Mesenchymal stem cell (in vitro differentiated cells and primary cell): ENCODE data around the gene NIF3L1.

Experiments used
- DNase-seq: peaks from one replicate; pipeline ENCODE4 v3.0.0-alpha.2; 2013
- H2AFZ ChIP-seq: one replicate; pipeline ENCODE4 v1.6.1; 2013; ENCODE audit warnings: low read depth, mild to moderate bottlenecking, control low read depth, inconsistent platforms, low read length, moderate library complexity
- H2AK5ac ChIP-seq: 2 replicates; pipeline ENCODE4 v1.6.1; 2013; ENCODE audit warnings: low read length, moderate library complexity, mild to moderate bottlenecking, inconsistent platforms; ENCODE audit not compliant: severe bottlenecking
- H2BK120ac ChIP-seq: one replicate; pipeline ENCODE4 v1.6.1; 2013; ENCODE audit warnings: low read depth, mild to moderate bottlenecking, inconsistent platforms, low read length, moderate library complexity
- H2BK12ac ChIP-seq, 2 experiments: one replicate each; pipeline ENCODE4 v1.6.1; 2013; ENCODE audit warnings: inconsistent platforms in 2 of 2, low read length in 2 of 2, mild to moderate bottlenecking in 2 of 2, moderate library complexity in 2 of 2, control low read depth in 1 of 2
- H2BK15ac ChIP-seq: one replicate; pipeline ENCODE4 v1.6.1; 2013; ENCODE audit warnings: mild to moderate bottlenecking, low read depth, inconsistent platforms; ENCODE audit not compliant: poor library complexity, severe bottlenecking
- H2BK5ac ChIP-seq: 2 replicates; pipeline ENCODE4 v1.6.1; 2013; ENCODE audit warnings: low read depth, mild to moderate bottlenecking, low read length, control low read depth, inconsistent platforms; ENCODE audit not compliant: poor library complexity, severe bottlenecking
- H3K14ac ChIP-seq, 2 experiments: one replicate each; pipeline ENCODE4 v1.6.1; 2013; ENCODE audit warnings: inconsistent platforms in 2 of 2, low read length in 2 of 2, control low read depth in 1 of 2, mild to moderate bottlenecking in 1 of 2, moderate library complexity in 1 of 2
- H3K18ac ChIP-seq, 2 experiments: one replicate each; pipeline ENCODE4 v1.6.1; 2013; ENCODE audit warnings: inconsistent platforms in 2 of 2, low read length in 2 of 2, control low read depth in 1 of 2, low read depth in 1 of 2, mild to moderate bottlenecking in 1 of 2
- H3K23ac ChIP-seq, 2 experiments: one replicate each; pipeline ENCODE4 v1.6.1; 2013; ENCODE audit warnings: inconsistent platforms in 2 of 2, low read length in 2 of 2, mild to moderate bottlenecking in 2 of 2, moderate library complexity in 2 of 2, control low read depth in 1 of 2
- H3K27ac ChIP-seq: 2 replicates; pipeline ENCODE4 v1.5.1; 2013; ENCODE audit warnings: mild to moderate bottlenecking, moderate library complexity, low read length, control low read depth, inconsistent platforms; ENCODE audit not compliant: poor library complexity, severe bottlenecking
- H3K27me3 ChIP-seq, 2 experiments: 2 replicates each; pipeline versions ENCODE4 v1.6.1 to v1.7.0; 2013; ENCODE audit warnings: low read length in 2 of 2, mild to moderate bottlenecking in 2 of 2, moderate library complexity in 2 of 2, control low read depth in 1 of 2, inconsistent platforms in 1 of 2; ENCODE audit not compliant: control insufficient read depth in 1 of 2, insufficient read depth in 1 of 2
- H3K36me3 ChIP-seq, 2 experiments: 2 replicates each; pipeline versions ENCODE4 v1.6.1 to v1.7.0; 2013; ENCODE audit warnings: low read length in 2 of 2, control low read depth in 1 of 2, inconsistent platforms in 1 of 2, low read depth in 1 of 2, mild to moderate bottlenecking in 1 of 2; ENCODE audit not compliant: insufficient read depth in 2 of 2, control insufficient read depth in 1 of 2
- H3K4ac ChIP-seq, 2 experiments: one replicate each; pipeline ENCODE4 v1.6.1; 2013; ENCODE audit warnings: inconsistent platforms in 2 of 2, low read length in 2 of 2, mild to moderate bottlenecking in 2 of 2, moderate library complexity in 2 of 2, control low read depth in 1 of 2, low read depth in 1 of 2
- H3K4me1 ChIP-seq: 2 replicates; pipeline ENCODE4 v1.6.1; 2013; ENCODE audit warnings: low read depth, low read length, control low read depth; ENCODE audit not compliant: control insufficient read depth, insufficient read depth
- H3K4me2 ChIP-seq: 2 replicates; pipeline ENCODE4 v1.6.1; 2013; ENCODE audit warnings: low read length, mild to moderate bottlenecking, inconsistent platforms; ENCODE audit not compliant: poor library complexity, severe bottlenecking
- H3K4me3 ChIP-seq, 2 experiments: 2 replicates each; pipeline versions ENCODE4 v1.5.1 to v1.7.0; 2013; ENCODE audit warnings: low read length in 2 of 2, mild to moderate bottlenecking in 2 of 2, control low read depth in 1 of 2, low read depth in 1 of 2; ENCODE audit not compliant: insufficient read depth in 1 of 2
- H3K79me1 ChIP-seq: replicated peaks from 2 replicates; pipeline ENCODE4 v1.6.1; 2013; ENCODE audit warnings: mild to moderate bottlenecking, control low read depth, low read length, inconsistent platforms; ENCODE audit not compliant: poor library complexity, severe bottlenecking
- H3K9ac ChIP-seq: 2 replicates; pipeline ENCODE4 v1.7.0; 2013; ENCODE audit warnings: mild to moderate bottlenecking, low read length, moderate library complexity
- H3K9me3 ChIP-seq: 2 replicates; pipeline ENCODE4 v1.7.0; 2013; ENCODE audit warnings: mild to moderate bottlenecking, low read length; ENCODE audit not compliant: control insufficient read depth
- H4K8ac ChIP-seq: one replicate; pipeline ENCODE4 v1.6.1; 2013; ENCODE audit warnings: inconsistent platforms, mild to moderate bottlenecking, low read length, moderate library complexity
- H4K91ac ChIP-seq: one replicate; pipeline ENCODE4 v1.6.1; 2013; ENCODE audit warnings: mild to moderate bottlenecking, low read length, inconsistent platforms
- WGBS: methylation state at CpG from one replicate; pipeline ENCODE4 v1.1.7; 2013; ENCODE audit warnings: mixed read lengths; 5-methylcytosine and 5-hydroxymethylcytosine counted together

The NIF3L1 gene

GRCh38 chr2:200943527-200944105, 54.4 kb downstream of the NIF3L1 start:
- H2BK120ac ChIP-seq: no peak overlapping the region
- H2BK12ac ChIP-seq: no peak overlapping the region
- no peak overlapping the region for H2AFZ ChIP-seq
- no peaks in the 10 kb centered on the region for H3K9me3 ChIP-seq
- H3K18ac ChIP-seq: no peak overlapping the region
- 83% methylated on average over 1 of the region's 1 CpG for WGBS
- no peak overlapping the region for H4K91ac ChIP-seq
- H2BK15ac ChIP-seq: no peak overlapping the region
- no peak overlapping the region for H3K9ac ChIP-seq
- no peak overlapping the region for H4K8ac ChIP-seq
- no peak overlapping the region for H3K23ac ChIP-seq
- peaks cover 6% of the 10 kb centered on the region for H3K4me1 ChIP-seq
- DNase-seq: no peak
- H3K36me3 ChIP-seq: peaks cover 19 to 71% of the 10 kb centered on the region in 2 experiments
- no peak overlapping the region for H3K14ac ChIP-seq
- no peak overlapping the region for H2BK5ac ChIP-seq
- H3K79me1 ChIP-seq: peaks cover 1% of the 10 kb centered on the region
- no peak overlapping the region for H2AK5ac ChIP-seq
- H3K4me3 ChIP-seq: no peak overlapping the region
- H3K4me2 ChIP-seq: no peak overlapping the region
- no peak overlapping the region for H3K4ac ChIP-seq
- H3K27me3 ChIP-seq: no peaks in the 10 kb centered on the region
- no peak overlapping the region for H3K27ac ChIP-seq

GRCh38 chr2:200944467-200945394, 55.6 kb downstream of the NIF3L1 start:
- no peak overlapping the region for H3K4me2 ChIP-seq
- peak overlapping the region; percentile 36 for H3K9ac ChIP-seq
- H3K14ac ChIP-seq: no peak overlapping the region

GRCh38 chr2:200945395-200945729, 56.2 kb downstream of the NIF3L1 start:
- H3K9me3 ChIP-seq: no peaks in the 10 kb centered on the region
- H3K4ac ChIP-seq: no peak overlapping the region
- no peak overlapping the region for H4K91ac ChIP-seq
- WGBS: 97% methylated on average over 2 of the region's 4 CpGs
- no peak overlapping the region for H2AFZ ChIP-seq
- H3K27ac ChIP-seq: peak overlapping the region; percentile 84
- no peak overlapping the region for H3K23ac ChIP-seq
- no peak overlapping the region for H2BK120ac ChIP-seq
- no peak overlapping the region for H3K4me3 ChIP-seq
- peak overlapping the region; percentile 89 for H2BK5ac ChIP-seq
- no peak overlapping the region for H3K18ac ChIP-seq
- peaks cover 6% of the 10 kb centered on the region for H3K4me1 ChIP-seq
- peaks cover 1% of the 10 kb centered on the region for H3K79me1 ChIP-seq
- peak overlapping the region; percentile 36 for H3K9ac ChIP-seq
- no peak overlapping the region for H3K14ac ChIP-seq
- H3K27me3 ChIP-seq: no peaks in the 10 kb centered on the region
- no peak overlapping the region for H4K8ac ChIP-seq
- peak overlapping the region; percentile 84 for H2AK5ac ChIP-seq
- H2BK15ac ChIP-seq: no peak overlapping the region
- DNase-seq: no peak
- H2BK12ac ChIP-seq: no peak overlapping the region
- H3K4me2 ChIP-seq: no peak overlapping the region
- H3K36me3 ChIP-seq: peaks cover 14 to 68% of the 10 kb centered on the region in 2 experiments

More at GRCh38 chr2:200944467-200945394, 55.6 kb downstream of the NIF3L1 start:
- Histone ChIP-seq H2AK5ac (peak overlapping the region; percentile 84), H2AFZ (no peak overlapping the region), H3K27ac (peak overlapping the region; percentile 84), H3K4ac (no peak overlapping the region), H3K4me3 (peak overlapping the region in 1 of 2 experiments; percentile 14), H3K27me3 (no peaks in the 10 kb centered on the region), H2BK15ac (peak overlapping the region; percentile 19), H3K18ac (peak overlapping the region; percentile 18 to 46), H2BK12ac (peak overlapping the region in 1 of 2 experiments; percentile 2), H4K91ac (no peak overlapping the region), H3K23ac (no peak overlapping the region), H3K36me3 (peaks cover 17 to 70% of the 10 kb centered on the region in 2 experiments), H4K8ac (peak overlapping the region; percentile 89), H3K9me3 (no peaks in the 10 kb centered on the region), H2BK120ac (no peak overlapping the region), H2BK5ac (peak overlapping the region; percentile 89), H3K4me1 (peaks cover 6% of the 10 kb centered on the region), H3K79me1 (peaks cover 1% of the 10 kb centered on the region)
- WGBS: 57% methylated on average over 10 of the region's 12 CpGs
- peak; percentile 92 for DNase-seq

- Histone ChIP-seq H3K4ac (no peak overlapping the region), H2BK5ac (no peak overlapping the region), H3K9ac (no peak overlapping the region), H3K4me2 (no peak overlapping the region), H3K36me3 (peaks cover 9 to 79% of the 10 kb centered on the region in 2 experiments), H3K4me3 (no peak overlapping the region), H2AFZ (no peak overlapping the region), H4K91ac (no peak overlapping the region), H2AK5ac (no peak overlapping the region), H3K4me1 (no peaks in the 10 kb centered on the region), H2BK15ac (no peak overlapping the region), H2BK120ac (no peak overlapping the region), H3K18ac (no peak overlapping the region), H3K27me3 (no peaks in the 10 kb centered on the region), H3K14ac (no peak overlapping the region), H2BK12ac (no peak overlapping the region), H3K23ac (no peak overlapping the region), H3K9me3 (no peaks in the 10 kb centered on the region), H4K8ac (no peak overlapping the region), H3K79me1 (peaks cover 2% of the 10 kb centered on the region), H3K27ac (no peak overlapping the region)
- DNase-seq: no peak
- WGBS: 100% methylated on average over 2 of the region's 3 CpGs
These were observed 61.2 kb downstream of the NIF3L1 start for GRCh38 chr2:200950378-200950777.
